Hepatocyte (in vitro differentiated cells): ENCODE results near the gene AKAP6. TPM values are rescaled to one million over a fixed set of nuclear protein-coding genes. Genes with fewer than 3 reads are reported as not detected.

Experiments used
- DNase-seq: peaks from one replicate; pipeline ENCODE4 v3.0.0-alpha.2; 2016; ENCODE audit warnings: low spot score
- H2AFZ ChIP-seq: fragments of 200-600 bp; sonication (generic); 2 replicates; pipeline ENCODE4 v1.6.0; 2016; ENCODE audit warnings: antibody characterized with exemption, mild to moderate bottlenecking
- H3K27ac ChIP-seq: fragments of 200-600 bp; sonication (generic); 2 replicates; pipeline ENCODE4 v1.5.1; 2016; ENCODE audit warnings: mild to moderate bottlenecking
- H3K27me3 ChIP-seq: fragments of 200-600 bp; sonication (generic); 2 replicates; pipeline ENCODE4 v1.6.1; 2016
- H3K36me3 ChIP-seq: fragments of 200-600 bp; sonication (generic); replicated peaks from 2 replicates; pipeline ENCODE4 v1.5.1; 2016; ENCODE audit warnings: low read depth; ENCODE audit not compliant: insufficient read depth
- H3K4me1 ChIP-seq: fragments of 200-600 bp; sonication (generic); 2 replicates; pipeline ENCODE4 v1.5.1; 2016; ENCODE audit warnings: mild to moderate bottlenecking, moderate library complexity; ENCODE audit not compliant: insufficient read depth
- H3K4me2 ChIP-seq: fragments of 200-600 bp; sonication (generic); 2 replicates; pipeline ENCODE4 v1.6.0; 2016
- H3K4me3 ChIP-seq: fragments of 200-600 bp; sonication (generic); 2 replicates; pipeline ENCODE4 v1.5.1; 2016; ENCODE audit warnings: mild to moderate bottlenecking
- H3K79me2 ChIP-seq: fragments of 200-600 bp; sonication (generic); 2 replicates; pipeline ENCODE4 v1.6.0; 2017; ENCODE audit warnings: mild to moderate bottlenecking
- H3K9me2 ChIP-seq: fragments of 200-600 bp; sonication (generic); replicated peaks from 2 replicates; pipeline ENCODE4 v1.6.0; 2017; ENCODE audit warnings: mild to moderate bottlenecking; ENCODE audit not compliant: insufficient read depth
- H3K9me3 ChIP-seq: fragments of 200-600 bp; sonication (generic); 2 replicates; pipeline ENCODE4 v1.5.1; 2016; ENCODE audit warnings: low read depth, mild to moderate bottlenecking
- H4K20me1 ChIP-seq: fragments of 200-600 bp; sonication (generic); 2 replicates; pipeline ENCODE4 v1.6.0; 2016; ENCODE audit warnings: mild to moderate bottlenecking; ENCODE audit not compliant: insufficient read depth, poor library complexity, severe bottlenecking
- CTCF ChIP-seq: fragments of 200-600 bp; sonication (generic); IDR thresholded peaks from 2 replicates; pipeline ENCODE4 v1.5.1; 2016; ENCODE audit warnings: antibody characterized with exemption, mild to moderate bottlenecking; ENCODE audit not compliant: poor library complexity
- EZH2 ChIP-seq: fragments of 200-600 bp; sonication (generic); IDR thresholded peaks from 2 replicates; pipeline ENCODE4 v1.6.1; 2016; ENCODE audit warnings: antibody characterized with exemption, mild to moderate bottlenecking, borderline replicate concordance
- EZH2phosphoT487 ChIP-seq: fragments of 200-600 bp; sonication (generic); IDR thresholded peaks from one replicate; pipeline ENCODE4 v1.6.1; 2018; ENCODE audit warnings: antibody characterized with exemption, mild to moderate bottlenecking, low read depth, moderate library complexity; ENCODE audit not compliant: unreplicated experiment, severe bottlenecking
- WGBS: methylation state at CpG from one replicate; pipeline ENCODE4 v1.1.6; 2016; ENCODE audit warnings: low lambda C conversion rate; ENCODE audit errors: missing lambda C conversion rate; 5-methylcytosine and 5-hydroxymethylcytosine counted together
- polyA plus RNA-seq: library from polyadenylated mRNA; unstranded; fragments of >200 nt; fragmentation: Nextera tagmentation; extraction: Ambion mirVana; gene quantifications from 2 replicates; pipeline ENCODE4 v1.2.1, GENCODE V29; 2016
- total RNA-seq: library from RNA; depleted of rRNA; stranded (reverse); fragments of >200 nt; gene quantifications from 2 replicates; pipeline ENCODE4 v1.2.3, GENCODE V29; 2014

AKAP6 gene
- total and polyA plus RNA-seq, 2 experiments from 2014 or later = 1.1 to 2.1 TPM

- H3K36me3 ChIP-seq = no peaks in the 10 kb centered on the region
- no peak overlapping the region for H3K27ac ChIP-seq
- H3K9me3 ChIP-seq = no peaks in the 10 kb centered on the region
- no peak overlapping the region for H3K4me2 ChIP-seq
- no peak overlapping the region for H3K4me3 ChIP-seq
- TF ChIP-seq EZH2 (no peak), EZH2phosphoT487 (no peak), CTCF (no peak)
- no peaks in the 10 kb centered on the region for H3K79me2 ChIP-seq
- 89% methylated on average over 5 of the region's 5 CpGs for WGBS
- no peak for DNase-seq
- H3K4me1 ChIP-seq = no peaks in the 10 kb centered on the region
- no peaks in the 10 kb centered on the region for H4K20me1 ChIP-seq
- H2AFZ ChIP-seq = no peak overlapping the region
- H3K27me3 ChIP-seq = no peaks in the 10 kb centered on the region
- no peaks in the 10 kb centered on the region for H3K9me2 ChIP-seq
These were observed 378.8 kb downstream of the AKAP6 start for GRCh38 chr14:32707742-32708500.

- no peak overlapping the region for H3K4me2 ChIP-seq
- H3K79me2 ChIP-seq = no peaks in the 10 kb centered on the region
- H3K27me3 ChIP-seq = no peaks in the 10 kb centered on the region
- H3K36me3 ChIP-seq = no peaks in the 10 kb centered on the region
- DNase-seq = peak; percentile 24
- 54% methylated on average over 4 of the region's 4 CpGs for WGBS
- no peak overlapping the region for H3K4me3 ChIP-seq
- no peaks in the 10 kb centered on the region for H4K20me1 ChIP-seq
- no peaks in the 10 kb centered on the region for H3K9me3 ChIP-seq
- H2AFZ ChIP-seq = no peak overlapping the region
- no peaks in the 10 kb centered on the region for H3K9me2 ChIP-seq
- TF ChIP-seq CTCF (no peak), EZH2phosphoT487 (no peak), EZH2 (no peak)
- no peak overlapping the region for H3K27ac ChIP-seq
- H3K4me1 ChIP-seq = no peaks in the 10 kb centered on the region
These were observed 379.9 kb downstream of the AKAP6 start for GRCh38 chr14:32709027-32709426.

DNA sequence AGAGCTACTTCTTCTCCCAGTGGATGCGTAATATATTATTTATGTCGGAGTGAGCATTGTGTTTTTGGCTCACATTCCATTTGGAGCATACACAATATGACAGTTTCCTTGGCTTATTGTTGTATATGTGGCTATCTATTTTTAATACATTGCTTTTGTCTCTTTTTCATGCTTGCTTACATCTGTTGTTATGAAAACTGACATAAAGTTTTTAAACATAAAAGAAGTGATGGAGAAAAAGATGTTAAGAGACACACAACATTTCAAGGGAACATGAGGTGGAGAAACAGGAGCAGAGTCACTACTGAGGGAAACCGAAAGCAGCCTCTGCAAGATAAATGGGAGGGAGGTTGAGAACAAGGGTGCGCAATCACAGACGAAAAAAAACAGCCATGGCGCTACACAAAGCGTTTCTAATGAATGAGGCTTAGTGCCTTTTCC lies 381.2 kb downstream of the AKAP6 start:
- Histone ChIP-seq H3K4me1 (no peaks in the 10 kb centered on the region), H4K20me1 (no peaks in the 10 kb centered on the region), H3K4me2 (no peak overlapping the region), H3K9me2 (no peaks in the 10 kb centered on the region), H3K27me3 (no peaks in the 10 kb centered on the region), H3K36me3 (no peaks in the 10 kb centered on the region), H3K9me3 (no peaks in the 10 kb centered on the region), H3K27ac (no peak overlapping the region), H3K79me2 (no peaks in the 10 kb centered on the region), H3K4me3 (no peak overlapping the region), H2AFZ (no peak overlapping the region)
- no peak for DNase-seq
- WGBS = 86% methylated on average over 7 of the region's 7 CpGs
- no peak for TF ChIP-seq EZH2
- no peak for TF ChIP-seq EZH2phosphoT487
- no peak for TF ChIP-seq CTCF
